ENCODE results near the gene NELL1.

NELL1 gene

DNA sequence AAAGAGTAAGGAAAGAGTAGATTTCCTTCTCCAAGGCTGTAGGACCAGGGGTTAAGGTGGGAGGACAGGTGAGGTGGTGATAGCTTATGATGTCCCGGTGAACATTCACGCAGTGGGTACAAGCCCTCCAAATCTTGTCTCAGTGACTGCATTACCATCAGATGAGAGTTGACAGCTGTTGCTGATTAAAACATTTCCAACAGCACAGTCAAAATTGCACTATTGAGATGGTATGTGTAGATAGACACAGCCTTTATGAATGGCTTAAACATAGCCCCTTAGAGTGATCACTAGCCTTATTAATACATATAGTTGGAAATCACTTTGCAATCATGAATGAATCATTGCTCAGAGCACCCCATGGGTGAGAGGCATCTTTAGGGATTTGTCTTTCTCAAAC, 7.3 kb downstream of the NELL1 start:
- peaks cover 23 to 28% of the 10 kb centered on the region in 2 donors for H3K27me3 Mint-ChIP-seq
- H3K36me3 Mint-ChIP-seq: no peaks in the 10 kb centered on the region

DNA sequence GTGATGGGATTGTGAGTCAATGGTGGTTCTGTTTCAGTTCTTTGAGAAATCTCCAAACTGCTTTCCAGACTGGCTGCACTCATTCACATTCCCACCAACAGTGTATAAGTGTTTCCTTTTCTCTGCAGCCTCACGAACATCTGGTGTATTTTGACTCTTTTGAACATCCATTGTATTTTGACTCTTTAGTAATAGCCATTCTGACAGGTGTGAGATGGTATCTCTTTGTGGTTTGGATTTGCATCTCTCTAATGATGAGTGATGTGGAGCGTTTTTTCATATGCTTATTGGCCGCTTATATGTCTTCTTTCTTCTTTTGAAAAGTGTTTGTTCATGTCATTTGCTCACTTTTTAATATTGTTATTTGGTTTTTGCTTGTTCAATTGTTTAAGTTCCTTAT, 19.4 kb downstream of the NELL1 start:
- Mint-ChIP-seq H3K9me3 (peaks cover 0 to 3% of the 10 kb centered on the region in 2 donors), H3K4me3 (no peak overlapping the region), H3K36me3 (no peaks in the 10 kb centered on the region), H3K4me1 (no peaks in the 10 kb centered on the region), H3K27ac (no peak overlapping the region), H3K27me3 (no peaks in the 10 kb centered on the region)
- ATAC-seq (replicated peaks) (no peak), DNase-seq (no peak)

More for the DNA sequence above, 7.3 kb downstream of the NELL1 start:
- Mint-ChIP-seq H3K9me3 (no peaks in the 10 kb centered on the region), H3K27ac (no peak overlapping the region), H3K4me3 (no peak overlapping the region), H3K4me1 (no peaks in the 10 kb centered on the region)
- no peak for DNase-seq
- ATAC-seq (replicated peaks): no peak

- Mint-ChIP-seq H3K36me3 (no peaks in the 10 kb centered on the region), H3K9me3 (peaks cover 6% of the 10 kb centered on the region in 2 donors), H3K27me3 (no peaks in the 10 kb centered on the region), H3K4me3 (no peak overlapping the region), H3K4me1 (no peaks in the 10 kb centered on the region), H3K27ac (no peak overlapping the region)
- ATAC-seq (replicated peaks) (no peak), DNase-seq (no peak)
These were observed 38.5 kb downstream of the NELL1 start for GRCh38 chr11:20707876-20708275.

GRCh38 chr11:20712912-20713311, 43.5 kb downstream of the NELL1 start:
- H3K4me3 Mint-ChIP-seq: no peak overlapping the region
- no peaks in the 10 kb centered on the region for H3K4me1 Mint-ChIP-seq
- H3K36me3 Mint-ChIP-seq: no peaks in the 10 kb centered on the region
- H3K9me3 Mint-ChIP-seq: peaks cover 6% of the 10 kb centered on the region in 2 donors
- no peak overlapping the region for H3K27ac Mint-ChIP-seq
- ATAC-seq (replicated peaks) (no peak), DNase-seq (no peak)
- H3K27me3 Mint-ChIP-seq: no peaks in the 10 kb centered on the region

DNA sequence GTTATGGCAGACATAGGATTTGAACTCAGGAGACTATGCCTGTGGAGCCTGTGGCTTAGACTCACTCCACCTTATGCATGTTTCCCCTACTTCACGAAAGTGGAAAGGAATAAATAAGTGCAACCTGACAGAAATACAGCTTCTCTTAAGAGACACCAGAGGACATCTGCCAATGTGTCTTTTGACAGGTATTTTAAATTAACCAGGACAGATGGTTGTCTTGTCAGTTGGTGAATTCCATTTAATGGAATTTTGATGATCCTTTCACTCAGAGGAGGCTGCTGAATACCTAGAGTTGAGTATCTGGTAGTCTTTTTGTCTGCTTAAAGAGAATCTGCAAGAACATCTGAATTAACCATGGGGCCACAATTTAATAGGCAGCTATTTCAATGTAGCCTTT, 46.1 kb downstream of the NELL1 start:
- Mint-ChIP-seq H3K9me3 (peaks cover 0 to 6% of the 10 kb centered on the region in 2 donors), H3K4me1 (no peaks in the 10 kb centered on the region), H3K4me3 (no peak overlapping the region), H3K27me3 (no peaks in the 10 kb centered on the region), H3K36me3 (no peaks in the 10 kb centered on the region), H3K27ac (no peak overlapping the region)
- ATAC-seq (replicated peaks) (no peak), DNase-seq (no peak)

- DNase-seq (no peak), ATAC-seq (replicated peaks) (no peak)
- Mint-ChIP-seq H3K4me1 (no peaks in the 10 kb centered on the region), H3K36me3 (no peaks in the 10 kb centered on the region), H3K27me3 (no peaks in the 10 kb centered on the region), H3K27ac (no peak overlapping the region), H3K4me3 (no peak overlapping the region), H3K9me3 (peaks cover 0 to 6% of the 10 kb centered on the region in 2 donors)
These were observed 46.5 kb downstream of the NELL1 start for GRCh38 chr11:20715931-20716330.

- Mint-ChIP-seq H3K36me3 (peaks cover 0 to 3% of the 10 kb centered on the region in 2 donors), H3K4me3 (no peak overlapping the region), H3K4me1 (no peaks in the 10 kb centered on the region), H3K27ac (no peak overlapping the region), H3K27me3 (no peaks in the 10 kb centered on the region), H3K9me3 (peaks cover 6 to 7% of the 10 kb centered on the region in 2 donors)
- ATAC-seq (replicated peaks) (no peak), DNase-seq (no peak)
These were observed 50.4 kb downstream of the NELL1 start for GRCh38 chr11:20719821-20720220.

DNA sequence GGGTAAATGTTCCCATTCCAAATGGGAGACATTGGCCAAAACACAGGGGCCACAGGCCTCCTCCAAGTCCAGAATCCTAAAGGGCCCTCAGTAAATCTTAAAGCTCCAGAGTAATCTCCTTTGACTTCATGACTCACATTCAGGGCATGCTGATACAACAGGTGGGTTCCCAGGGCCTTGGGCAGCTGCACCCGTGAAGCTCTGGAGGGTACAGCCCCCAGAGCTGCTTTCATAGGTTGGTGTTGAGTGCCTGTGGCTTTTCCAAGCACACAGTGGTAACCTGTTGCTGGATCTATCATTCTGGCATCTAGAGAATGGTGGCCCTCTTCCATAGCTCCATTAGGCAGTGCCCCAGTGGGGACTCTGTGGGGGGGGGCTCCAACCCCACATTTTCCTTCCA, 54.0 kb downstream of the NELL1 start:
- no peak overlapping the region for H3K27ac Mint-ChIP-seq
- peaks cover 11 to 17% of the 10 kb centered on the region in 2 donors for H3K9me3 Mint-ChIP-seq
- ATAC-seq (replicated peaks) (no peak), DNase-seq (no peak)
- no peaks in the 10 kb centered on the region for H3K27me3 Mint-ChIP-seq
- no peaks in the 10 kb centered on the region for H3K4me1 Mint-ChIP-seq
- no peak overlapping the region for H3K4me3 Mint-ChIP-seq
- H3K36me3 Mint-ChIP-seq: peaks cover 0 to 3% of the 10 kb centered on the region in 2 donors

DNA sequence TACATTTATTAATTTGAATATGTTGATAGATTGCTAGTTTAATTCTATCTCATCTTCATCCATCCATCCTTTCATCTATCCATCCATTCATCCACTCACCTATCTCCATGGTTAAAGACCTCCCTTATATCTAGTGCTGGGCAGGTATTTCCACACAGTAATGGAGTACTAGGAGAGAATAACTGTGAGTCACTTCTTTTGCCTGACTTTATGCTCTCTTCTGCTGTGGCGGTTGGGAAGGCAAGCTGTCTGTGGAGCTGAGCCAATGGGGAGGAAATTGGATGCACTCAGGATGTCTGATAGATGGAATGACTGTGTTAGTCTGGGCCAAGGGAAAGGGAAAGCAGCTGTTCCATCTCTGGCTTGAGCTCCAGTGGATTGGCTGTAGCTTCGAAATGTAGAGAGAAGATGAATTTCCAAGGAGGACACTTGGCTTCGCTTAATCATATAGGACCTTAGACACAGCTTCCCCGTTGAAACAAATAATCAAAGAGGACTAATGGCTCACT, 60.3 kb downstream of the NELL1 start:
- DNase-seq: no peak
- H3K27me3 Mint-ChIP-seq: no peaks in the 10 kb centered on the region
- no peak overlapping the region for H3K4me3 Mint-ChIP-seq
- H3K36me3 Mint-ChIP-seq: peaks cover 0 to 1% of the 10 kb centered on the region in 2 donors
- ATAC-seq (replicated peaks): no peak
- no peaks in the 10 kb centered on the region for H3K4me1 Mint-ChIP-seq
- peaks cover 6 to 17% of the 10 kb centered on the region in 2 donors for H3K9me3 Mint-ChIP-seq
- no peak overlapping the region for H3K27ac Mint-ChIP-seq

GRCh38 chr11:20731676-20732215, 62.4 kb downstream of the NELL1 start:
- Mint-ChIP-seq H3K27ac (no peak overlapping the region), H3K27me3 (no peaks in the 10 kb centered on the region), H3K9me3 (peaks cover 0 to 10% of the 10 kb centered on the region in 2 donors), H3K4me1 (no peaks in the 10 kb centered on the region), H3K4me3 (no peak overlapping the region), H3K36me3 (no peaks in the 10 kb centered on the region)
- DNase-seq (no peak), ATAC-seq (replicated peaks) (no peak)

- Mint-ChIP-seq H3K9me3 (peaks cover 5% of the 10 kb centered on the region in 2 donors), H3K27ac (no peak overlapping the region), H3K27me3 (no peaks in the 10 kb centered on the region), H3K36me3 (no peaks in the 10 kb centered on the region), H3K4me1 (peaks cover 0 to 3% of the 10 kb centered on the region in 2 donors), H3K4me3 (no peak overlapping the region)
- DNase-seq (no peak), ATAC-seq (replicated peaks) (no peak)
These were observed 69.7 kb downstream of the NELL1 start for GRCh38 chr11:20739107-20739506.

DNA sequence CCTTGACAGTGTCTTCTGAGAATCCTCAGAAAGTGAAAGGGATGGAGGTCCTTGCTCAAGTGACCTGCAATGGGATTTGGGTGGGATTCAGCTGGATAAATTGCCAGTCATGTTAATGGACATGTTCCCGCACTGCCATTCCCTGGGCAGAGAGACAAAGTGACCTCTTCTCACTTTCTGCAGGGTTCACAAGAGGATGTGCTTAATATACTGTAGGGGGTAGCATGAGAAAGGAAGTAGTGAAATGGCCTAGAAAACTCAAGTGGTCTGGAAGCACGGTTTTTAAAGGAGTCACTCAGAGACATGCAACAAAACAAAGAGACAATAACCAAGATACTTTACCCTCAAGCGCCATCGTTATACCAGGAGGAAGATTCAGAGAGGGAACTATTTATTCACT, 70.2 kb downstream of the NELL1 start:
- no peak overlapping the region for H3K4me3 Mint-ChIP-seq
- H3K9me3 Mint-ChIP-seq: peaks cover 5% of the 10 kb centered on the region in 2 donors
- H3K27ac Mint-ChIP-seq: no peak overlapping the region
- ATAC-seq (replicated peaks): no peak
- H3K27me3 Mint-ChIP-seq: no peaks in the 10 kb centered on the region
- H3K4me1 Mint-ChIP-seq: peaks cover 0 to 3% of the 10 kb centered on the region in 2 donors
- no peak for DNase-seq
- H3K36me3 Mint-ChIP-seq: no peaks in the 10 kb centered on the region

DNA sequence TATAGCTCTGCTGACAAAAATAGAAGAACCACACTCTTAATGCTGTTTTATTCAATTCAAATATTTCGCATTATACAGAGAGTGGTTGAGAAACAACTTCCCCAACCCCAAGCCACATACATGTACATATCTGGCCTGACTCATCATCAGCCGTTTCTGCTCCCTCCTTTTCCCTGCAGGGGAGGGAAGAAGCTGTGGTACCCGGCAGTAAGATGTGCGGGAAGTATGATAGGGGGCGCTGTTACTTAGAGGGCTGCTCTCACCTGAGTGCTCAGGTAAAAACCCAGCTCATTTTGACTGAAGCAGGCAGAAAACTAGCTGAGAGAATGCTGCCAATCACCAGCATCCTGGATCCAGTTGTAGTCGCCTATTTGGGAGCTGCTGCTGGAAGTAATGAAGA, 85.5 kb downstream of the NELL1 start:
- H3K27ac Mint-ChIP-seq: no peak overlapping the region
- DNase-seq: no peak
- ATAC-seq (replicated peaks): peak in 1 of 2 donors; percentile 16
- H3K4me1 Mint-ChIP-seq: no peaks in the 10 kb centered on the region
- H3K9me3 Mint-ChIP-seq: no peaks in the 10 kb centered on the region
- H3K36me3 Mint-ChIP-seq: peaks cover 0 to 2% of the 10 kb centered on the region in 2 donors
- H3K27me3 Mint-ChIP-seq: no peaks in the 10 kb centered on the region
- H3K4me3 Mint-ChIP-seq: no peak overlapping the region

GRCh38 chr11:20759541-20759940, 90.2 kb downstream of the NELL1 start:
- DNase-seq (no peak), ATAC-seq (replicated peaks) (no peak)
- no peak overlapping the region for H3K27ac Mint-ChIP-seq
- no peaks in the 10 kb centered on the region for H3K4me1 Mint-ChIP-seq
- H3K27me3 Mint-ChIP-seq: no peaks in the 10 kb centered on the region
- peaks cover 0 to 2% of the 10 kb centered on the region in 2 donors for H3K36me3 Mint-ChIP-seq
- H3K4me3 Mint-ChIP-seq: no peak overlapping the region
- peaks cover 4 to 5% of the 10 kb centered on the region in 2 donors for H3K9me3 Mint-ChIP-seq

- Mint-ChIP-seq H3K4me3 (no peak overlapping the region), H3K27ac (no peak overlapping the region), H3K36me3 (peaks cover 0 to 2% of the 10 kb centered on the region in 2 donors), H3K9me3 (peaks cover 4 to 5% of the 10 kb centered on the region in 2 donors), H3K4me1 (no peaks in the 10 kb centered on the region), H3K27me3 (no peaks in the 10 kb centered on the region)
- DNase-seq (no peak), ATAC-seq (replicated peaks) (no peak)
These were observed 91.4 kb downstream of the NELL1 start for GRCh38 chr11:20760811-20761210.
